ENCODE measurements around the gene CRBN. TPM values are rescaled to one million over a fixed set of nuclear protein-coding genes. Genes with fewer than 3 reads are reported as not detected.

The CRBN gene
- total and polyA plus RNA-seq, 4 donors, result 28.3 to 68.5 (median 46.9) TPM

DNA sequence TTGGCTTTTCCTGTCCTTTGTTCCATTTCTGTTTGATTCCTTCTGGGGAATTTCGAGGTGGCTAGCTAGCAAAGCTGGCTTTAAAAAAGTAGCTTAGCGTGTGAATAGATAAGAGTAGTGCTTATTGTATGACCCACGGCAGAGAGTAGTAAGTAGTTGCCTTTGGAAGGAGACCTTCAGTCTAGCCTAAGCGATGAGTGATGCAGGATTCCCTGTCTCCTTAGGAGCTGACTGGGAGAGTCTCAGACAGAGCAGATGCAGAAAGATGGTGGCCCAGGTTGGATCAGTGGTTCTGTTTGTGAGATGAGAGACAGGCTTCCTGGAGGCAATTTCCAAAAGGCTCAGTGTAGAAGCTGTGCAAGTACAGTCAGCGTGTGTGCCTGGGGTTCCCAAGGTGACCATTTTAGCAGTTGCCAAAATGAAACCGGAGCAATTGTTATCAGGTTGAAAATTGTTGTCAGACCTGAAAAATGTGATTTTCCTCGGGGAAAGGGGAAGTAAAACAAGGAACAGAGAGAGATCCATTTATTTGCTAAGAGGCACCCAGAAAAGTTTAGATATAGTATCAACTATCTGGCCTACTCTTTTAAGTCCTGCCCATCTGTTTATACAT lies 68.6 kb downstream of the CRBN start:
- WGBS, 2 donors, result 41 to 43% methylated on average over 7 of the region's 7 CpGs
- H3K36me3 ChIP-seq (ENCODE audit: control insufficient read depth in 1 of 2, insufficient read depth in 2 of 2, low read length in 1 of 2), result no peaks in the 10 kb centered on the region
- H3K9me3 ChIP-seq (ENCODE audit: control insufficient read depth, low read length), result peaks cover 2% of the 10 kb centered on the region
- DNase-seq, result no peak
- intact Hi-C loops (cut with DNase I), result no loop called here
- H3K4me3 ChIP-seq (ENCODE audit: low read length in 2 of 2), result no peak overlapping the region
- H3K4me1 ChIP-seq (ENCODE audit: control insufficient read depth in 1 of 2, insufficient read depth in 2 of 2, low read length in 2 of 2), result no peaks in the 10 kb centered on the region
- ATAC-seq (ENCODE audit: low FRiP score), result no peak
- no peaks in the 10 kb centered on the region for H3K27me3 ChIP-seq (ENCODE audit: control insufficient read depth in 1 of 2, insufficient read depth in 2 of 2, low read length in 1 of 2)
- no peak overlapping the region for H3K27ac ChIP-seq (ENCODE audit: low read depth in 1 of 2, low read length in 2 of 2)

DNA sequence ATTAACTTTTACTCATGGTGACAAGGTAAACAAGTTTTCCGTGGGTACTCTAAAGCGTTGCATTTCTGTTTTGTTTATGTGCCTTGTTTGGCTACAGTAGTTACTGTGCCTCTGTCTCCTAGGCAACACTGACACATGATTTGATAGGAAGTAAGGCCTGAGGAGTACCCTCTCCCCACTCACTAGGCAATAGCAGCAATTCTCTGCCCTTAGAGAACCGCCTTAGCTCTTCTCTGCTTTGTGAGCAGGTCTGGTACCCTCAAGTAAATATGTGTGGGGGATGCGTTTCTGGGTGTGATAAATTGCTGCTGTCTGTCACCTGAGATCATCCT lies 69.2 kb downstream of the CRBN start, which contains the start of gene IL5RA:
Gene IL5RA, minus strand, starts transcription at position 76 of the 332 bp plus-strand sequence. CDS start 5,390 bp downstream, outside the sequence.
- Histone ChIP-seq H3K27me3 (ENCODE audit: control insufficient read depth in 1 of 2, insufficient read depth in 2 of 2, low read length in 1 of 2) (no peaks in the 10 kb centered on the region), H3K9me3 (ENCODE audit: control insufficient read depth, low read length) (peaks cover 2% of the 10 kb centered on the region), H3K27ac (ENCODE audit: low read depth in 1 of 2, low read length in 2 of 2) (no peak within 1 kb of the TSS), H3K36me3 (ENCODE audit: control insufficient read depth in 1 of 2, insufficient read depth in 2 of 2, low read length in 1 of 2) (no peaks in the 10 kb centered on the region), H3K4me3 (ENCODE audit: low read length in 2 of 2) (no peak within 1 kb of the TSS), H3K4me1 (ENCODE audit: control insufficient read depth in 1 of 2, insufficient read depth in 2 of 2, low read length in 2 of 2) (no peaks in the 10 kb centered on the region)
- 41 to 55% methylated on average over 4 of the region's 4 CpGs for WGBS, 2 donors
- DNase-seq (no peak), ATAC-seq (ENCODE audit: low FRiP score) (no peak)
- intact Hi-C loops (cut with DNase I), result no loop called here

GRCh38 chr3:3109407-3110298 lies 69.8 kb downstream of the CRBN start:
- DNase-seq (no peak), ATAC-seq (ENCODE audit: low FRiP score) (no peak)
- 55% methylated on average over 11 of the region's 11 CpGs for WGBS, 2 donors
- no peaks in the 10 kb centered on the region for H3K27me3 ChIP-seq (ENCODE audit: control insufficient read depth in 1 of 2, insufficient read depth in 2 of 2, low read length in 1 of 2)
- H3K4me1 ChIP-seq (ENCODE audit: control insufficient read depth in 1 of 2, insufficient read depth in 2 of 2, low read length in 2 of 2), result no peaks in the 10 kb centered on the region
- no peaks in the 10 kb centered on the region for H3K36me3 ChIP-seq (ENCODE audit: control insufficient read depth in 1 of 2, insufficient read depth in 2 of 2, low read length in 1 of 2)
- H3K27ac ChIP-seq (ENCODE audit: low read depth in 1 of 2, low read length in 2 of 2), result no peak overlapping the region
- intact Hi-C loops (cut with DNase I), result no loop called here
- H3K4me3 ChIP-seq (ENCODE audit: low read length in 2 of 2), result no peak overlapping the region
- peaks cover 2% of the 10 kb centered on the region for H3K9me3 ChIP-seq (ENCODE audit: control insufficient read depth, low read length)

- ATAC-seq (ENCODE audit: low FRiP score) (no peak), DNase-seq (no peak)
- no peaks in the 10 kb centered on the region for H3K9me3 ChIP-seq (ENCODE audit: control insufficient read depth, low read length)
- H3K27ac ChIP-seq (ENCODE audit: low read depth in 1 of 2, low read length in 2 of 2), result no peak overlapping the region
- H3K27me3 ChIP-seq (ENCODE audit: control insufficient read depth in 1 of 2, insufficient read depth in 2 of 2, low read length in 1 of 2), result no peaks in the 10 kb centered on the region
- H3K4me3 ChIP-seq (ENCODE audit: low read length in 2 of 2), result no peak overlapping the region
- intact Hi-C loops (cut with DNase I), result no loop called here
- H3K36me3 ChIP-seq (ENCODE audit: control insufficient read depth in 1 of 2, insufficient read depth in 2 of 2, low read length in 1 of 2), result no peaks in the 10 kb centered on the region
- 73 to 80% methylated on average over 3 of the region's 3 CpGs for WGBS, 2 donors
- no peaks in the 10 kb centered on the region for H3K4me1 ChIP-seq (ENCODE audit: control insufficient read depth in 1 of 2, insufficient read depth in 2 of 2, low read length in 2 of 2)
These were observed 71.6 kb downstream of the CRBN start for GRCh38 chr3:3107858-3108257.

- DNase-seq, result no peak
- H3K4me1 ChIP-seq (ENCODE audit: control insufficient read depth in 1 of 2, insufficient read depth in 2 of 2, low read length in 2 of 2), result no peaks in the 10 kb centered on the region
- WGBS, 2 donors, result 96 to 99% methylated on average over 3 of the region's 3 CpGs
- H3K27me3 ChIP-seq (ENCODE audit: control insufficient read depth in 1 of 2, insufficient read depth in 2 of 2, low read length in 1 of 2), result no peaks in the 10 kb centered on the region
- H3K4me3 ChIP-seq (ENCODE audit: low read length in 2 of 2), result no peak overlapping the region
- no peaks in the 10 kb centered on the region for H3K9me3 ChIP-seq (ENCODE audit: control insufficient read depth, low read length)
- no peaks in the 10 kb centered on the region for H3K36me3 ChIP-seq (ENCODE audit: control insufficient read depth in 1 of 2, insufficient read depth in 2 of 2, low read length in 1 of 2)
- intact Hi-C loops (cut with DNase I), result no loop called here
- no peak overlapping the region for H3K27ac ChIP-seq (ENCODE audit: low read depth in 1 of 2, low read length in 2 of 2)
- no peak for ATAC-seq (ENCODE audit: low FRiP score)
These were observed 72.3 kb downstream of the CRBN start for GRCh38 chr3:3107181-3107580.

DNA sequence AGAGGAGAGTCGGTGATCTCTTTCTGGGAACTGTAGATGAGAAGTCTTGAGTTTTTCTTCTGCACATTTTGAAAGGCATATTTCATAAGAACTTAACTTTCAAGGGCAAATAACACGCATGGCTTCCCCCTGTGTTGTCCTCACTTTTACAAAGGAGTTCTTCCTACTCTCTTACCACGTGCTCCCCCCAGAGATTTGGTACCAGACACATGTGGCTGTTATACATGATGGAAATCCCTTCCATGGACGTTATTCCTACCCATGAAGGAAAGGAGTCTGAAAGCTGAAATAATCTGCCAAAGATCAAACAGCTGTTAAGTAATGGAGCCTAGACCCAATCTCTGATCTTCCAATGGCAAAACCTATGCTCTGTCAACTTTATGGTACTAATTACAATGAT lies 73.7 kb downstream of the CRBN start:
- no peaks in the 10 kb centered on the region for H3K27me3 ChIP-seq (ENCODE audit: control insufficient read depth in 1 of 2, insufficient read depth in 2 of 2, low read length in 1 of 2)
- H3K27ac ChIP-seq (ENCODE audit: low read depth in 1 of 2, low read length in 2 of 2), result no peak overlapping the region
- no peaks in the 10 kb centered on the region for H3K4me1 ChIP-seq (ENCODE audit: control insufficient read depth in 1 of 2, insufficient read depth in 2 of 2, low read length in 2 of 2)
- H3K9me3 ChIP-seq (ENCODE audit: control insufficient read depth, low read length), result no peaks in the 10 kb centered on the region
- no peaks in the 10 kb centered on the region for H3K36me3 ChIP-seq (ENCODE audit: control insufficient read depth in 1 of 2, insufficient read depth in 2 of 2, low read length in 1 of 2)
- no peak overlapping the region for H3K4me3 ChIP-seq (ENCODE audit: low read length in 2 of 2)
- intact Hi-C loops (cut with DNase I), result no loop called here
- DNase-seq (no peak), ATAC-seq (ENCODE audit: low FRiP score) (no peak)
- 55 to 59% methylated on average over 4 of the region's 4 CpGs for WGBS, 2 donors

DNA sequence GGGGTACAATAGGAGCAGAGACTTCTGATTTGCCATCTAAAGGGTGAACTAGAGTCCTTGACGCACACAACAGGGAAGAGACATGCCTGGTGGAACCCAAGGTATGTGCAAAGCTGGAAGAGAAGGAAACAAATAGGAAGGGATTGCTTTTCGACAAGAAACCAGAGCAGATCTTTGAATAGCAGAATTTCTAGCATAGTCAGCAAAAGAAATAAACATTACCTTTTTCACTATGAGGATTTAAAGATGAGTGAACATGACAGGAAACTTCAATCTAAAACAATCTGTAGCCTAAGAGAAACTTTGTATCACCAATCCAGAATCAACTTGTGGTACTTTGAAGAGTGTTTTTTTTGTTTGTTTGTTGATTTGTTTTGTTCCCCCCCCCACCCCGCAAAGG lies 74.2 kb downstream of the CRBN start:
- H3K27me3 ChIP-seq (ENCODE audit: control insufficient read depth in 1 of 2, insufficient read depth in 2 of 2, low read length in 1 of 2), result no peaks in the 10 kb centered on the region
- H3K9me3 ChIP-seq (ENCODE audit: control insufficient read depth, low read length), result no peaks in the 10 kb centered on the region
- ATAC-seq (ENCODE audit: low FRiP score) (no peak), DNase-seq (no peak)
- no peak overlapping the region for H3K4me3 ChIP-seq (ENCODE audit: low read length in 2 of 2)
- intact Hi-C loops (cut with DNase I), result no loop called here
- no peak overlapping the region for H3K27ac ChIP-seq (ENCODE audit: low read depth in 1 of 2, low read length in 2 of 2)
- H3K36me3 ChIP-seq (ENCODE audit: control insufficient read depth in 1 of 2, insufficient read depth in 2 of 2, low read length in 1 of 2), result no peaks in the 10 kb centered on the region
- no peaks in the 10 kb centered on the region for H3K4me1 ChIP-seq (ENCODE audit: control insufficient read depth in 1 of 2, insufficient read depth in 2 of 2, low read length in 2 of 2)
- WGBS, 2 donors, result 87 to 89% methylated on average over 3 of the region's 3 CpGs

DNA sequence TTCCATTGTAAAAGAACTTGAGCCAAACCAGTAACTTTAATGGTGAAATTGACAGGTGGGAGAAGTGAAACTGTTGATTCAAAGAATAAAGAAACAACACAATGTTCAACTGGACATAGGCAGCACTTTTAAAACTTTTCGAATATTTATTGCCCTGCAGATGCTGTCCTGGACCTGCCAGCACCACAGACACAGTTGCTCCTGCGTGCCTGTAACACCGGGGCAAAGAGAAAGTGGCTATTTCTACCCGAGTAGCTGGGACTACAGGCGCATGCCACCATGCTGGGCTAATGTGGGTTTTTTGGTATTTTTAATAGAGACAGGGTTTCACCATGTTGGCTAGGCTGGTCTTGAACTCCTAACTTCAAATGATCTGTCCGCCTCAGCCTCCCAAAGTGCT lies 76.7 kb downstream of the CRBN start:
- Histone ChIP-seq H3K4me1 (ENCODE audit: control insufficient read depth in 1 of 2, insufficient read depth in 2 of 2, low read length in 2 of 2) (no peaks in the 10 kb centered on the region), H3K4me3 (ENCODE audit: low read length in 2 of 2) (no peak overlapping the region), H3K27me3 (ENCODE audit: control insufficient read depth in 1 of 2, insufficient read depth in 2 of 2, low read length in 1 of 2) (no peaks in the 10 kb centered on the region), H3K27ac (ENCODE audit: low read depth in 1 of 2, low read length in 2 of 2) (no peak overlapping the region), H3K9me3 (ENCODE audit: control insufficient read depth, low read length) (no peaks in the 10 kb centered on the region), H3K36me3 (ENCODE audit: control insufficient read depth in 1 of 2, insufficient read depth in 2 of 2, low read length in 1 of 2) (no peaks in the 10 kb centered on the region)
- DNase-seq (no peak), ATAC-seq (ENCODE audit: low FRiP score) (no peak)
- WGBS, 2 donors, result 89 to 90% methylated on average over 6 of the region's 6 CpGs
- intact Hi-C loops (cut with DNase I), result no loop called here

All from aorta (tissue), 5 donors.